IMR-90 (cell line): Measurements from ENCODE around the gene TRIM17.

ENCODE experiments used
- BHLHE40 ChIP-seq: fragments of 150-350 bp; IDR thresholded peaks from 2 replicates; pipeline ENCODE4 v1.6.1; 2016; ENCODE audit warnings: mild to moderate bottlenecking, low read depth, low read length
- CEBPB ChIP-seq: IDR thresholded peaks from 2 replicates; pipeline ENCODE4 v1.6.1; 2012; ENCODE audit warnings: low read depth, low read length, improper control_type of control experiment
- CHD1 ChIP-seq: IDR thresholded peaks from 2 replicates; pipeline ENCODE4 v1.6.1; 2012; ENCODE audit warnings: low read depth, low read length, improper control_type of control experiment
- FOS ChIP-seq: fragments of 150-350 bp; IDR thresholded peaks from 2 replicates; pipeline ENCODE4 v1.6.1; 2016; ENCODE audit warnings: low read depth, low read length
- MAZ ChIP-seq: IDR thresholded peaks from 2 replicates; pipeline ENCODE4 v1.6.1; 2012; ENCODE audit warnings: low read depth, mild to moderate bottlenecking, low read length, improper control_type of control experiment, moderate library complexity, borderline replicate concordance
- MXI1 ChIP-seq: IDR thresholded peaks from 2 replicates; pipeline ENCODE4 v1.6.1; 2012; ENCODE audit warnings: low read depth, mild to moderate bottlenecking, low read length, moderate library complexity, borderline replicate concordance
- POLR2A ChIP-seq: IDR thresholded peaks from 2 replicates; pipeline ENCODE4 v1.6.1; 2012; ENCODE audit warnings: mild to moderate bottlenecking, low read depth, low read length
- RAD21 ChIP-seq: IDR thresholded peaks from 2 replicates; pipeline ENCODE4 v1.6.1; 2012; ENCODE audit warnings: low read length, improper control_type of control experiment
- RCOR1 ChIP-seq: IDR thresholded peaks from 2 replicates; pipeline ENCODE4 v1.6.1; 2012; ENCODE audit warnings: mild to moderate bottlenecking, low read length, improper control_type of control experiment; ENCODE audit not compliant: insufficient replicate concordance
- SMC3 ChIP-seq: fragments of 150-350 bp; IDR thresholded peaks from 2 replicates; pipeline ENCODE4 v1.6.1; 2016; ENCODE audit warnings: low read depth, mild to moderate bottlenecking, antibody characterized with exemption, low read length, moderate library complexity
- USF2 ChIP-seq: fragments of 150-350 bp; IDR thresholded peaks from 2 replicates; pipeline ENCODE4 v1.6.1; 2017; ENCODE audit warnings: mild to moderate bottlenecking, antibody characterized with exemption, low read length, low read depth
- TF ChIP-seq, protein P1 (sequence below): conservative IDR thresholded peaks from 2 replicates; pipeline ENCODE4 v1.5.1; 2012; ENCODE audit warnings: mild to moderate bottlenecking, low read depth, low read length, improper control_type of control experiment

GRCh38 chr1:228367798-228368791 lies 48.6 kb downstream of the TRIM17 start:
- TF ChIP-seq, protein P1, sequence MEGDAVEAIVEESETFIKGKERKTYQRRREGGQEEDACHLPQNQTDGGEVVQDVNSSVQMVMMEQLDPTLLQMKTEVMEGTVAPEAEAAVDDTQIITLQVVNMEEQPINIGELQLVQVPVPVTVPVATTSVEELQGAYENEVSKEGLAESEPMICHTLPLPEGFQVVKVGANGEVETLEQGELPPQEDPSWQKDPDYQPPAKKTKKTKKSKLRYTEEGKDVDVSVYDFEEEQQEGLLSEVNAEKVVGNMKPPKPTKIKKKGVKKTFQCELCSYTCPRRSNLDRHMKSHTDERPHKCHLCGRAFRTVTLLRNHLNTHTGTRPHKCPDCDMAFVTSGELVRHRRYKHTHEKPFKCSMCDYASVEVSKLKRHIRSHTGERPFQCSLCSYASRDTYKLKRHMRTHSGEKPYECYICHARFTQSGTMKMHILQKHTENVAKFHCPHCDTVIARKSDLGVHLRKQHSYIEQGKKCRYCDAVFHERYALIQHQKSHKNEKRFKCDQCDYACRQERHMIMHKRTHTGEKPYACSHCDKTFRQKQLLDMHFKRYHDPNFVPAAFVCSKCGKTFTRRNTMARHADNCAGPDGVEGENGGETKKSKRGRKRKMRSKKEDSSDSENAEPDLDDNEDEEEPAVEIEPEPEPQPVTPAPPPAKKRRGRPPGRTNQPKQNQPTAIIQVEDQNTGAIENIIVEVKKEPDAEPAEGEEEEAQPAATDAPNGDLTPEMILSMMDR: no peak
- TF ChIP-seq POLR2A (no peak), RAD21 (no peak), BHLHE40 (no peak), FOS (no peak), USF2 (no peak), MAZ (no peak), MXI1 (no peak), SMC3 (no peak), CHD1 (no peak), CEBPB (no peak), RCOR1 (no peak)
